HepG2 (cell line): ENCODE results near the gene GRIN3B. TPM values are rescaled to one million over a fixed set of nuclear protein-coding genes. Genes with fewer than 3 reads are reported as not detected.

Experiments
- ARID2 ChIP-seq: sonication (generic); formaldehyde crosslinking; IDR thresholded peaks from 2 replicates; pipeline ENCODE4 v1.8.1; 2022; ENCODE audit warnings: mild to moderate bottlenecking, missing genetic modification reagents, borderline replicate concordance
- ARNTL ChIP-seq: sonication (generic); formaldehyde crosslinking; IDR thresholded peaks from 2 replicates; pipeline ENCODE4 v1.4.0; 2020; ENCODE audit warnings: mild to moderate bottlenecking, missing genetic modification reagents
- BRCA1 ChIP-seq: sonication (generic); formaldehyde crosslinking; IDR thresholded peaks from 2 replicates; pipeline ENCODE4 v1.4.0; 2020; ENCODE audit warnings: missing genetic modification reagents
- CEBPB ChIP-seq: IDR thresholded peaks from 2 replicates; pipeline ENCODE4 v1.6.1; 2011; ENCODE audit warnings: low read depth, low read length, improper control_type of control experiment, borderline replicate concordance
- EHMT2 ChIP-seq: fragments of 200-600 bp; sonication (generic); IDR thresholded peaks from 2 replicates; pipeline ENCODE4 v1.7.0; 2017; ENCODE audit warnings: antibody characterized with exemption, low read depth, low read length, borderline replicate concordance
- ELF4 ChIP-seq: sonication (generic); formaldehyde crosslinking; IDR thresholded peaks from 2 replicates; pipeline ENCODE4 v1.5.0; 2020; ENCODE audit warnings: missing genetic modification reagents, mild to moderate bottlenecking, moderate library complexity, borderline replicate concordance
- ETV5 ChIP-seq: IDR thresholded peaks from 2 replicates; pipeline ENCODE4 v1.6.1; 2018; ENCODE audit warnings: missing biosample characterization, missing genetic modification reagents, inconsistent platforms, borderline replicate concordance
- KMT2B ChIP-seq: IDR thresholded peaks from 2 replicates; pipeline ENCODE4 v1.6.1; 2016; ENCODE audit warnings: missing genetic modification reagents, missing compliant biosample characterization
- NFE2L1 ChIP-seq: sonication (generic); formaldehyde crosslinking; IDR thresholded peaks from 2 replicates; pipeline ENCODE4 v1.4.0; 2020; ENCODE audit warnings: missing genetic modification reagents, mild to moderate bottlenecking, borderline replicate concordance
- NR2C2 ChIP-seq: sonication (generic); formaldehyde crosslinking; IDR thresholded peaks from 2 replicates; pipeline ENCODE4 v1.4.0; 2020; ENCODE audit warnings: missing genetic modification reagents, mild to moderate bottlenecking, moderate library complexity, borderline replicate concordance
- SRSF9 ChIP-seq: fragments of 200-400 bp; formaldehyde crosslinking; IDR thresholded peaks from 2 replicates; pipeline ENCODE4 v1.6.1; 2018; ENCODE audit warnings: borderline replicate concordance, mild to moderate bottlenecking, low read depth, low read length; ENCODE audit not compliant: insufficient read depth, poor library complexity, severe bottlenecking
- ZEB1 ChIP-seq: IDR thresholded peaks from 2 replicates; pipeline ENCODE4 v1.6.1; 2012; ENCODE audit warnings: mild to moderate bottlenecking, low read depth, inconsistent platforms; ENCODE audit not compliant: insufficient replicate concordance
- ZKSCAN5 ChIP-seq: sonication (generic); formaldehyde crosslinking; IDR thresholded peaks from 2 replicates; pipeline ENCODE4 v1.5.1; 2020; ENCODE audit warnings: mild to moderate bottlenecking, missing genetic modification reagents
- ZNF672 ChIP-seq: sonication (generic); formaldehyde crosslinking; IDR thresholded peaks from 2 replicates; pipeline ENCODE4 v1.8.1; 2022; ENCODE audit warnings: missing genetic modification reagents
- polyA plus RNA-seq, 8 experiments: library from polyadenylated mRNA; depleted of rRNA in 3 of 8; stranded (reverse) in 7 of 8; unstranded in 1 of 8; fragments of >200 nt; fragmentation: Illumina TruSeq in 4 of 8; extraction: Trizol in 4 of 8; gene quantifications; 2 replicates each; pipeline versions ENCODE4 v1.2.1 to v1.2.3, GENCODE V29; 2011 to 2016; ENCODE audit warnings: low read depth in 4 of 8, missing spikeins in 1 of 8, mixed read lengths in 1 of 8; ENCODE audit not compliant: insufficient read depth in 1 of 8
- total RNA-seq, 5 experiments: library from RNA; depleted of rRNA; stranded (reverse); fragments of >200 nt; fragmentation: Illumina TruSeq; extraction: Trizol; gene quantifications; 2 replicates each; pipeline ENCODE4 v1.2.3, GENCODE V29; 2016; ENCODE audit warnings: low read depth in 1 of 5
- TF ChIP-seq, protein P1 (sequence below): sonication (generic); formaldehyde crosslinking; IDR thresholded peaks from 2 replicates; pipeline ENCODE4 v1.4.0; 2020; ENCODE audit warnings: missing genetic modification reagents
- TF ChIP-seq, protein P2 (sequence below): sonication (generic); formaldehyde crosslinking; IDR thresholded peaks from 2 replicates; pipeline ENCODE4 v1.4.0; 2020; ENCODE audit warnings: missing genetic modification reagents
- TF ChIP-seq, protein P3 (sequence below): fragments of 450-650 bp; IDR thresholded peaks from 2 replicates; pipeline ENCODE4 v1.6.1; 2017
- TF ChIP-seq, protein P4 (sequence below): sonication (generic); formaldehyde crosslinking; IDR thresholded peaks from 2 replicates; pipeline ENCODE4 v1.4.0; 2020; ENCODE audit warnings: missing genetic modification reagents, mild to moderate bottlenecking, borderline replicate concordance

Gene GRIN3B
- total and polyA plus RNA-seq, 2 of the 13 experiments (the other 11 are each of a cell fraction or from before 2014, with no cell fraction given) = 0.07 to 0.20 TPM

DNA sequence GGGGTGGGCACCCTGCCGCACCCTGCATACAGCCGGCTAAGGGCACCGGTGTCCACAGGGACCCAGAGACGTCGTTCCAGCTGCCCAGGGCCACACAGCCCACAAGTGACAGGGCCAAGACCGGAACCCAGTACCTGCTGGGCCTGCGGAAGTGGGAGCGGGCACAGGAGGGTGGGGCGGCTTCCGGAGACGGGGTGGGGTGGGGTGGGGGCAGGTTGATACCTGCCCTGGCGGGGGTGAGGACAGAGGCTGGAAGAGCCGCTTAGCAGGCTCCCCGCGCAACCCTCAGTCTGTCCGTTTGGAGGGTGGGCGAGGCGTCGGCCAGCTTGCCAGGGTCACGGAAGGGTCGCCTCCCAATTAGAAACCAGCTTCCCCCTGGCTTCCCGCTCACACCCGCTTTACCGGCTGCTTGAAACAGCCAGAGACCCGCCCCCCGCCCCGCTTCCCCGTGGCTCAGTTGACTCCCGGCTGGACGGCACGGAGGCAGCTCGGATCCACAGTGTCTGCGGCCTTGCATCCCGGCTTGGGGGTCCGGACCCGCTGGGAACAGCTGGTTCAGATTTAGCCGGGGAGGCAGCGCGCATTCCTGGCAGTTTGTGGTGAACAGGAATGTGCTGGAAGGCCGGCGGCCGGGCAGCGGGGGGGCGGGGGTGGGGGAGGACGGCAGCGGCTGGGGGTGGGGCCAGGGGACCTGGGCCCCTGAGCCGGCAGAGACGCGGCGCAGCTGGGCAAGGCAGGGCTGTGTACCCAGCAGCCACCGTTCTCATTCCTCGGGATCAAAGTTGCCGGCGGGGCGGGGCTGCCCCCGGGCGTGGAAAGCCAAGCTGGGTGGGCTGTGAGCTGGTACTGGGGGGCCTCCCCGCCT lies 28.1 kb downstream of the GRIN3B start (continued):
- TF ChIP-seq, protein P1, sequence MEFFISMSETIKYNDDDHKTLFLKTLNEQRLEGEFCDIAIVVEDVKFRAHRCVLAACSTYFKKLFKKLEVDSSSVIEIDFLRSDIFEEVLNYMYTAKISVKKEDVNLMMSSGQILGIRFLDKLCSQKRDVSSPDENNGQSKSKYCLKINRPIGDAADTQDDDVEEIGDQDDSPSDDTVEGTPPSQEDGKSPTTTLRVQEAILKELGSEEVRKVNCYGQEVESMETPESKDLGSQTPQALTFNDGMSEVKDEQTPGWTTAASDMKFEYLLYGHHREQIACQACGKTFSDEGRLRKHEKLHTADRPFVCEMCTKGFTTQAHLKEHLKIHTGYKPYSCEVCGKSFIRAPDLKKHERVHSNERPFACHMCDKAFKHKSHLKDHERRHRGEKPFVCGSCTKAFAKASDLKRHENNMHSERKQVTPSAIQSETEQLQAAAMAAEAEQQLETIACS = no peak
- TF ChIP-seq, protein P2, sequence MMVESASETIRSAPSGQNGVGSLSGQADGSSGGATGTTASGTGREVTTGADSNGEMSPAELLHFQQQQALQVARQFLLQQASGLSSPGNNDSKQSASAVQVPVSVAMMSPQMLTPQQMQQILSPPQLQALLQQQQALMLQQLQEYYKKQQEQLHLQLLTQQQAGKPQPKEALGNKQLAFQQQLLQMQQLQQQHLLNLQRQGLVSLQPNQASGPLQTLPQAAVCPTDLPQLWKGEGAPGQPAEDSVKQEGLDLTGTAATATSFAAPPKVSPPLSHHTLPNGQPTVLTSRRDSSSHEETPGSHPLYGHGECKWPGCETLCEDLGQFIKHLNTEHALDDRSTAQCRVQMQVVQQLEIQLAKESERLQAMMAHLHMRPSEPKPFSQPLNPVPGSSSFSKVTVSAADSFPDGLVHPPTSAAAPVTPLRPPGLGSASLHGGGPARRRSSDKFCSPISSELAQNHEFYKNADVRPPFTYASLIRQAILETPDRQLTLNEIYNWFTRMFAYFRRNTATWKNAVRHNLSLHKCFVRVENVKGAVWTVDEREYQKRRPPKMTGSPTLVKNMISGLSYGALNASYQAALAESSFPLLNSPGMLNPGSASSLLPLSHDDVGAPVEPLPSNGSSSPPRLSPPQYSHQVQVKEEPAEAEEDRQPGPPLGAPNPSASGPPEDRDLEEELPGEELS (CRISPR knock-in tag) = 0 out of 2 replicates have a peak, but pooled peaks have one; percentile 10
- no peak for TF ChIP-seq CEBPB
- TF ChIP-seq, protein P3, sequence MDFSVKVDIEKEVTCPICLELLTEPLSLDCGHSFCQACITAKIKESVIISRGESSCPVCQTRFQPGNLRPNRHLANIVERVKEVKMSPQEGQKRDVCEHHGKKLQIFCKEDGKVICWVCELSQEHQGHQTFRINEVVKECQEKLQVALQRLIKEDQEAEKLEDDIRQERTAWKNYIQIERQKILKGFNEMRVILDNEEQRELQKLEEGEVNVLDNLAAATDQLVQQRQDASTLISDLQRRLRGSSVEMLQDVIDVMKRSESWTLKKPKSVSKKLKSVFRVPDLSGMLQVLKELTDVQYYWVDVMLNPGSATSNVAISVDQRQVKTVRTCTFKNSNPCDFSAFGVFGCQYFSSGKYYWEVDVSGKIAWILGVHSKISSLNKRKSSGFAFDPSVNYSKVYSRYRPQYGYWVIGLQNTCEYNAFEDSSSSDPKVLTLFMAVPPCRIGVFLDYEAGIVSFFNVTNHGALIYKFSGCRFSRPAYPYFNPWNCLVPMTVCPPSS = no peak
- TF ChIP-seq, protein P4, sequence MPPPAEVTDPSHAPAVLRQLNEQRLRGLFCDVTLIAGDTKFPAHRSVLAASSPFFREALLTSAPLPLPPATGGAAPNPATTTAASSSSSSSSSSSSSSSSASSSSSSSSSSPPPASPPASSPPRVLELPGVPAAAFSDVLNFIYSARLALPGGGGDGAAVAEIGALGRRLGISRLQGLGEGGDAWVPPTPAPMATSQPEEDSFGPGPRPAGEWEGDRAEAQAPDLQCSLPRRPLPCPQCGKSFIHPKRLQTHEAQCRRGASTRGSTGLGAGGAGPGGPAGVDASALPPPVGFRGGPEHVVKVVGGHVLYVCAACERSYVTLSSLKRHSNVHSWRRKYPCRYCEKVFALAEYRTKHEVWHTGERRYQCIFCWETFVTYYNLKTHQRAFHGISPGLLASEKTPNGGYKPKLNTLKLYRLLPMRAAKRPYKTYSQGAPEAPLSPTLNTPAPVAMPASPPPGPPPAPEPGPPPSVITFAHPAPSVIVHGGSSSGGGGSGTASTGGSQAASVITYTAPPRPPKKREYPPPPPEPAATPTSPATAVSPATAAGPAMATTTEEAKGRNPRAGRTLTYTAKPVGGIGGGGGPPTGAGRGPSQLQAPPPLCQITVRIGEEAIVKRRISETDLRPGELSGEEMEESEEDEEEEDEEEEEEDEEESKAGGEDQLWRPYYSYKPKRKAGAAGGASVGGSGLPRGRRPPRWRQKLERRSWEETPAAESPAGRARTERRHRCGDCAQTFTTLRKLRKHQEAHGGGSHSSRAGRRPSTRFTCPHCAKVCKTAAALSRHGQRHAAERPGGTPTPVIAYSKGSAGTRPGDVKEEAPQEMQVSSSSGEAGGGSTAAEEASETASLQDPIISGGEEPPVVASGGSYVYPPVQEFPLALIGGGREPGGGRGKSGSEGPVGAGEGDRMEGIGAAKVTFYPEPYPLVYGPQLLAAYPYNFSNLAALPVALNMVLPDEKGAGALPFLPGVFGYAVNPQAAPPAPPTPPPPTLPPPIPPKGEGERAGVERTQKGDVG = no peak
- TF ChIP-seq SRSF9 = no peak
- TF ChIP-seq ARNTL (CRISPR knock-in tag) = no peak
- TF ChIP-seq EHMT2 = no peak
- TF ChIP-seq NFE2L1 (CRISPR knock-in tag) = no peak
- no peak for TF ChIP-seq ELF4 (CRISPR knock-in tag)
- TF ChIP-seq ZNF672 (CRISPR knock-in tag) = no peak
- no peak for TF ChIP-seq ARID2 (CRISPR knock-in tag)
- no peak for TF ChIP-seq KMT2B
- TF ChIP-seq NR2C2 (CRISPR knock-in tag) = no peak
- no peak for TF ChIP-seq ZKSCAN5 (CRISPR knock-in tag)
- 0 out of 2 replicates have a peak, but pooled peaks have one; percentile 35 for TF ChIP-seq BRCA1 (CRISPR knock-in tag)
- TF ChIP-seq ZEB1 = no peak
- peak; percentile 84 for TF ChIP-seq ETV5 (CRISPR knock-in tag)
